ENCODE measurements around the gene HSPB9.

HSPB9 gene

GRCh38 chr17:42146911-42147607 is 24.5 kb downstream of the HSPB9 start:
- DNase-seq (ENCODE audit: low read depth), result no peak
- no peak for TF ChIP-seq CTCF (conservative IDR thresholded peaks at IDR 0.05; ENCODE audit: low read length)
- H3K4me3 ChIP-seq (ENCODE audit: low read length), result no peak overlapping the region

GRCh38 chr17:42153919-42154742 is 31.5 kb downstream of the HSPB9 start:
- H3K4me3 ChIP-seq (ENCODE audit: low read length), result peak overlapping the region; percentile 99
- no peak for TF ChIP-seq CTCF (conservative IDR thresholded peaks at IDR 0.05; ENCODE audit: low read length)
- peak; percentile 43 for DNase-seq (ENCODE audit: low read depth)

GRCh38 chr17:42155614-42156045 is 33.0 kb downstream of the HSPB9 start:
- H3K4me3 ChIP-seq (ENCODE audit: low read length), result peak overlapping the region; percentile 58
- DNase-seq (ENCODE audit: low read depth), result no peak
- TF ChIP-seq CTCF (conservative IDR thresholded peaks at IDR 0.05; ENCODE audit: low read length), result no peak

- H3K4me3 ChIP-seq (ENCODE audit: low read length), result no peak overlapping the region
- no peak for DNase-seq (ENCODE audit: low read depth)
- TF ChIP-seq CTCF (conservative IDR thresholded peaks at IDR 0.05; ENCODE audit: low read length), result no peak
Measured at GRCh38 chr17:42159796-42160530, 37.4 kb downstream of the HSPB9 start.

- H3K4me3 ChIP-seq (ENCODE audit: low read length), result no peak overlapping the region
- no peak for DNase-seq (ENCODE audit: low read depth)
- TF ChIP-seq CTCF (conservative IDR thresholded peaks at IDR 0.05; ENCODE audit: low read length), result no peak
Measured at GRCh38 chr17:42160531-42160910, 37.9 kb downstream of the HSPB9 start.

GRCh38 chr17:42163113-42163512 is 40.5 kb downstream of the HSPB9 start:
- no peak for DNase-seq (ENCODE audit: low read depth)
- no peak overlapping the region for H3K4me3 ChIP-seq (ENCODE audit: low read length)
- 0 out of 2 replicates have a peak, but pooled peaks have one; percentile 17 for TF ChIP-seq CTCF (conservative IDR thresholded peaks at IDR 0.05; ENCODE audit: low read length)

Measured in AG10803 (cell line).